GM12891 (cell line): ENCODE data around the gene TRH.

Experiments
- DNase-seq: peaks from one replicate; pipeline ENCODE4 v3.0.0; 2011; ENCODE audit warnings: low spot score; ENCODE audit not compliant: insufficient read length
- FAIRE-seq: peaks from 2 replicates; lab custom pipeline; 2011; peaks lifted over from hg19 to GRCh38; lab: Jason Lieb, UNC
- PAX5 ChIP-seq: IDR thresholded peaks from 2 replicates; pipeline ENCODE4 v1.6.1; 2011; ENCODE audit warnings: low read length, moderate library complexity, mild to moderate bottlenecking; ENCODE audit not compliant: insufficient read depth, severe bottlenecking
- POLR2A ChIP-seq: IDR thresholded peaks from 2 replicates; pipeline ENCODE4 v1.6.1; 2011; ENCODE audit warnings: low read depth, low read length, control low read depth
- POLR2AphosphoS5 ChIP-seq: IDR thresholded peaks from 2 replicates; pipeline ENCODE4 v1.6.1; 2011; ENCODE audit warnings: low read depth, low read length, control low read depth
- POU2F2 ChIP-seq: IDR thresholded peaks from 2 replicates; pipeline ENCODE4 v1.6.1; 2011; ENCODE audit warnings: low read depth, mild to moderate bottlenecking, control low read depth, low read length, moderate library complexity
- SPI1 ChIP-seq: IDR thresholded peaks from 2 replicates; pipeline ENCODE4 v1.6.1; 2011; ENCODE audit warnings: low read depth, low read length, control low read depth
- TAF1 ChIP-seq: IDR thresholded peaks from 2 replicates; pipeline ENCODE4 v1.6.1; 2011; ENCODE audit warnings: low read depth, low read length, control low read depth

The TRH gene

GRCh38 chr3:129942296-129942695, 32.2 kb upstream of the TRH start:
- peak; percentile 71 for FAIRE-seq
- DNase-seq, result peak; percentile 68
- TF ChIP-seq TAF1, result no peak
- TF ChIP-seq PAX5, result no peak
- no peak for TF ChIP-seq POLR2A
- TF ChIP-seq POU2F2, result no peak
- no peak for TF ChIP-seq POLR2AphosphoS5
- TF ChIP-seq SPI1, result no peak

DNA sequence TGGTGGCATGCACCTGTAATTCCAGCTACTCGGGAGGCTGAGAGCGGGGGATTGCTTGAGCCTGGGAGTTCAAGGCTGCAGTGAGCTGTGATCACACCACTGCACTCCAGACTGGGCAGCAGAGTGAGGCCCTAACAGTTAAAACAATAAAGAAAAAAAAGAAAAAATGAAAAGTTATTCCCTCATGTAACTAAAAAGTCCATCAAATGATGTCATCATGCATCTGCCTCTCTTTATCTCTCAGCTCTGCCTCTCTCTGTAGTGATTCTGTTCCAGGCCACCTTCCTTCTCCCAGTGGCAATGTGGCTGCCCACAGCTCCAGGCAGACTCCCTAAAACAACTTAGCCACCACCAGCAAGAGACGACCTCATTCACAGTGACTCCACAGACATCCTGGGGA, 31.5 kb upstream of the TRH start:
- TF ChIP-seq POLR2AphosphoS5 (no peak), PAX5 (no peak), POU2F2 (no peak), POLR2A (no peak), SPI1 (no peak), TAF1 (no peak)
- FAIRE-seq (no peak), DNase-seq (no peak)

- DNase-seq, result no peak
- TF ChIP-seq TAF1, result no peak
- TF ChIP-seq POLR2A, result no peak
- no peak for TF ChIP-seq POLR2AphosphoS5
- no peak for TF ChIP-seq POU2F2
- no peak for TF ChIP-seq SPI1
- no peak for TF ChIP-seq PAX5
- FAIRE-seq, result no peak
These were observed 29.8 kb upstream of the TRH start for GRCh38 chr3:129944709-129945108.

- DNase-seq (no peak), FAIRE-seq (no peak)
- TF ChIP-seq POU2F2 (no peak), POLR2A (no peak), POLR2AphosphoS5 (no peak), PAX5 (no peak), TAF1 (no peak), SPI1 (no peak)
These were observed 26.8 kb upstream of the TRH start for GRCh38 chr3:129947538-129948240.

GRCh38 chr3:129950318-129951046, 24.0 kb upstream of the TRH start:
- TF ChIP-seq TAF1, result no peak
- 0 out of 2 replicates have a peak, but pooled peaks have one; percentile 8 for TF ChIP-seq SPI1
- no peak for TF ChIP-seq POLR2A
- no peak for TF ChIP-seq PAX5
- no peak for TF ChIP-seq POLR2AphosphoS5
- FAIRE-seq (peak; percentile 48), DNase-seq (no peak)

- FAIRE-seq (no peak), DNase-seq (no peak)
- TF ChIP-seq TAF1, result no peak
- TF ChIP-seq SPI1, result no peak
- TF ChIP-seq POLR2A, result no peak
- no peak for TF ChIP-seq POU2F2
- no peak for TF ChIP-seq PAX5
- no peak for TF ChIP-seq POLR2AphosphoS5
These were observed 21.8 kb upstream of the TRH start for GRCh38 chr3:129952556-129953355.

GRCh38 chr3:129953621-129954020, 20.9 kb upstream of the TRH start:
- TF ChIP-seq POLR2AphosphoS5, result no peak
- no peak for TF ChIP-seq PAX5
- TF ChIP-seq POU2F2, result no peak
- no peak for TF ChIP-seq SPI1
- TF ChIP-seq POLR2A, result no peak
- TF ChIP-seq TAF1, result no peak
- no peak for DNase-seq
- no peak for FAIRE-seq

DNA sequence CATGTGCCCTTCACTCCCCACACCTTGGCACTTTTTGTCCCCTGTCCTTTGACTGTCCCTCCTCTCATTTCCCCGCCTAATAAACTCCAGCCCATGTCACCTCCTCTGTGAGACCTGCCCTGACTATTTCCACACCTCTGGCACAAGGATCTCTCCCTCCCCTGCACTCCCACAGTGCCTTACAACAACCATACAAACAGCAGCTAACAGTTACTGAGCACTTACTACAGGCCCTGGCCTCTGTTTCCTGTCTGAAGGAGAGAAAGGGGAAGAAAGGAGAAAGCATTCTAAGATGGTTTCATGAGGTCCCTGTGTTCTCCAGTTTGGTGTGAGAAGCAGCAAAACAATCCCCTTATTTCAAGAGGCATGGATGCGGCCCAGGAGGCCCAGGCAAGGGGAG, 20.0 kb upstream of the TRH start:
- DNase-seq (no peak), FAIRE-seq (no peak)
- TF ChIP-seq TAF1, result no peak
- no peak for TF ChIP-seq PAX5
- no peak for TF ChIP-seq SPI1
- TF ChIP-seq POU2F2, result no peak
- TF ChIP-seq POLR2A, result no peak
- TF ChIP-seq POLR2AphosphoS5, result no peak

GRCh38 chr3:129956936-129957335, 17.6 kb upstream of the TRH start:
- TF ChIP-seq PAX5, result no peak
- FAIRE-seq (no peak), DNase-seq (no peak)
